Left renal cortex interstitium (tissue), 4 donors: ENCODE results near the gene CGNL1. TPM values are rescaled to one million over a fixed set of nuclear protein-coding genes. Genes with fewer than 3 reads are reported as not detected.

Experiments
- DNase-seq, 4 donors: peaks; one replicate each; pipeline ENCODE4 v3.0.0-alpha.2; 2013; ENCODE audit warnings: low read depth in 4 of 4, low spot score in 2 of 4, missing footprints in 1 of 4
- polyA plus RNA-seq, 4 donors: library from polyadenylated mRNA; unstranded; fragments of 120-200 nt; gene quantifications; one replicate each; pipeline ENCODE4 v1.2.1, GENCODE V29; 2013; ENCODE audit not compliant: insufficient read length in 4 of 4

Gene CGNL1
- polyA plus RNA-seq, 4 donors, result 59.7 to 67.1 (median 62.9) TPM

DNA sequence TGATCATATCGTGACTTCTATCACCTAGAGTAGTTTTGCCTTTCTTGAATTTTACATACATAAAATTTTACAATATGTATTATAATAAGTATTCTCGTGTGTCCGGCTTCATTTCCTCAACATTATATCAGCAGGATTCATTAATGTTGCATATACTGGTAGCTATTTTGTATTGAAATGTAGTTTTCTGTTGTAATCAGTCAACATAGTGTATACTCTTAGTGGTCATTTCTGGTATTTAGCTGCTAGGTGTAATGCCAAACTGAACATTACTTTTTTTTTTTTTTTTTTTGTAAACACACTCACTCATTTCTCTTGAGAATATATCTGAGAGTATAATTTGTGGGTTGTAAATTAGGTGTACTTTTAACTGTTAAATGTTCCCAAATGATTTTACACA lies 70.1 kb downstream of the CGNL1 start:
- DNase-seq, result no peak

DNA sequence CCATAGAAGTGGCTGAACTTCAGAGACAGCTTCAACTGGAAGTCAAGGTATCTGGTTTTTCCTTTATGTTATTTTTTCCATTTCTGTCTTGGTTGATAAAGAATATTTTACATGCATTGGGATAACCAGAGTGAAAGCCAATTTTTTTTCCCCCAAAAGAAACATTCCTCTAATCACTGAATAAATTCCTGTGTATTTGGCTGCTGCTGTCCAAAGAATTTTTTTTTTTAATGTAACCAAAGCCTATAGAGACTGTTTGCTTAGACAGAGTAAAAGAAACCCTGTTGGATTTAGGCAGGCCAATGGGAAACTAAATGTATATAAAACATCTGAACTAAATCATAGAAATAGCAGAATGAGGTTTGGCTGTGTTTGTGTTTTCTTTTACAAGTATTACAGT lies 75.2 kb downstream of the CGNL1 start:
- no peak for DNase-seq

DNA sequence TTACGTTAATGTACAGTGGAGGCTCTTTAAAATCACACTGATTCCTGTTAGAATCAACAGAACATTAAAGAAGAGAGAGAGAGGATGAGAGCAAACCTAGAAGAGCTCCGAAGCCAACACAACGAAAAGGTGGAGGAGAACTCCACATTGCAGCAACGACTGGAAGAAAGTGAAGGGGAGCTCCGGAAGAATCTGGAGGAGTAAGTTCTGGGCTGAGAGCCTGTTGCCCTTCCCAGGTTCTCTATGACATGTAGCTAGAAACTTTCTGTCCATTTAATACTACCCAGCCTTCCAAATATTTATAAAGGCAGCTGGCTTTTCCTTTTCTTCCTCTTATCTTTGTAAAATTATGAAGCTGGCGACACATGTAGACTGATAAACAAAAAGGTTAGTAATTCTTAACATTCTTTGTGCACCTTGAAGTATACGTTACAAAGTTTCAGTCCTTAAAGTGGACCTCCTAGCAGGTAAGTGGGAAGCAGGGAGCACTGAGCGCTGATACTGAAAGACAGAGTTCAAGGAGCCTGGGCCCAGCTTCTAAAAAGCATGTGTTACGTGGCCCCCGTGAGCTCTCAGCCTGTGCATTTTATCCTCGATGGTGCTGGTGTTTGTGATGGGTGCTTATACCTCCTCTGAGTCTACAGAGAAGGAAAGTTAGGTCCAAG lies 75.9 kb downstream of the CGNL1 start:
- no peak for DNase-seq

DNA sequence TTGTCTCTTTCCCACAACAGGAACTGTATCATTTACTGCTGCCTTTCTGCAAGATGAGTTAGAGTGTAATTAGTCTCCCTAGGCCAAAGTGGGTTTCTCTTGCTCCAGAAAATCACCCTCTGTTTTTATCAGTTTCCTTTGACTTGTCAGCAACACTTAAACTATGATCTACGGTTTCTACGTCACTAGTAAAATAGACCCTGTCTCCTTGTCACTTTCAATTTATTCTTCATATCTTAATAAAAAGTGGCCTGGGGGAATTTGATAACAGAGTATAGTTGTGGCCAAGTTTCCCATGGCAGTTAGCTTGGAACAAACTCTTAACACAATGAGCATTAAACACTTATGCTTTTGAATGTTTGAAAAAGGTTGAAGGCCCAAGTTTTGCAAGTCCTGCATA lies 79.6 kb downstream of the CGNL1 start:
- no peak for DNase-seq

DNA sequence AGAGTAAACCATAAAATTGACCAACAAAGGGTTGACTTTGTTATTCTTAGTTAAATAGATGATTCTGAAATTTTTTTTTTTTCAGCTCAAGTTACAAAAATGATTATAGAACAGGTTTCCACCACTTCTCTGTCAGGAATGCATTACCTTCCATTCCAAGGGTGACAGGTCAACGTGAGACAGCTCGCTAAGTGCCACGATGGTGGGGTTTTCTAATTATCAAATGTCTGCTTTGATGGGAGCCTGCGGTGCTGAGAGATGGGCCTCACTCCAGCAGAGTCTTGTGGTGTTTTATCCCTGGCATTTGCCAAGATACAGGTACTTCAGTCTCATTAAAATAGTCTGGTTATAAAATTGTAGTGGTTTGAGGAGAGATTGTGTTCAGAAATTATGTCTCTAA lies 80.3 kb downstream of the CGNL1 start:
- DNase-seq, result no peak

DNA sequence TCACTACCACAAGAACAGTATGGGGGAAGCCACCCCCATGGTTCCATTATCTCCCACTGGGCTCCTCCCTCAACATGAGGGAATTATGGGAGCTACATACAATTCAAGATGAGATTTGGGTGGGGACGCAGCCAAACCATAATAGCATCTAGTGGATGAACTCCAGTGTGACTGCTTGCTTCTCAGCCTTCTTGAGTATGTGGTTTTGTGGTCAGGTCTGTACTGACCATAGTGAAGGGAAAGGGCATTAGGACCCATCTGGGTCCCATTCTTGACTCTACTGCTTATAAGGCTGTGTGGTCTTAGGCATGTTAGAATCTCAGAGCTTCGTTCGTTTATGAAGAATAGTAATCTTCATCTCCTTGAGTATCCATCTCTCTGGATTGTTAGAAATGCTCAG lies 81.4 kb downstream of the CGNL1 start:
- DNase-seq, result no peak

DNA sequence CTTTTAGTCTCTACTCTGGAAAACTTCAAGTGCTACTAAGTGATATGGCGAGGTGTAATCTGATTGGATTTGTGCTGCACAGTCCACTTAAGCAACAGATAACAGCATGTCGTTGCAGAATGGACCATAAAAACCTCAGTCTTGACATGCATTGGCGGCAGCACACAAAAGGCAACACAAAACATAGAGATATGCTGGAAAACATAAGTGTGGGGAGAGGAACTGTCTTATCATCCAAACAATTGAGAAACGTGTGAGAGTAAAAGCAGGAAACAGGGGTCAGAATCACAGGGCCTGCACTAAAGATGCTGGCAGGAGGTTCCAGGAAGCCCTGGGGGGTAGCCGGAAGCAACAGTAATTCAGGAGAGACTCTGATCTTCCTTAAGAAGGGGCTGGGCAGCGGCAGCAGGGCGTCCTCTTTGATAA lies 82.1 kb downstream of the CGNL1 start:
- no peak for DNase-seq

DNA sequence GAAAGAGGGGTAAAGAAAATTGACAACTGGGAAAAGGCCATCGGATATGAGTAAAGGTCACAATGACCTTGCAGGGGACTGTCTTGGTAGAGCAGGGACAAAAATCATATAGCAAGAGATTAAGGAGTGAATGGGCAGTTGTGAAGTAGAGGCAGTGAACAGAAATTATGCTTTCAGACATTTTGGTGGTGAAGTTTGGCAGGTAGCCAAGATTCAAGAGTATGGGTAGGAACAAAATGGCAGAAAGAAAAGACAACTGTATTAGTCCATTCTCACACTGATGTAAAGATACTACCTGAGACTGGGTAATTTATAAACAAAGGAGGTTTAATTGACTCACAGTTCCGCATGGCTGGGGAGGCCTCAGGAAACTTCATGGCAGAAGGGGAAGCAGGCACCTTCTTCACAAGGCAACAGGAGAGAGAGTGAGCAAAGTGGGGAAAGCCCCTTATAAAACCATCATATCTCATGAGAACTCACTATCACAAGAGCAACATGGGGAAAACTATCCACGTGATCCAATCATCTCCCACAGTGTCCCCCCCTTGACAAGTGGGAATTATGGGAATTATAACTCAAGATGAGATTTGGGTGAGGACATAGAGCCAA lies 84.0 kb downstream of the CGNL1 start:
- DNase-seq, result no peak

DNA sequence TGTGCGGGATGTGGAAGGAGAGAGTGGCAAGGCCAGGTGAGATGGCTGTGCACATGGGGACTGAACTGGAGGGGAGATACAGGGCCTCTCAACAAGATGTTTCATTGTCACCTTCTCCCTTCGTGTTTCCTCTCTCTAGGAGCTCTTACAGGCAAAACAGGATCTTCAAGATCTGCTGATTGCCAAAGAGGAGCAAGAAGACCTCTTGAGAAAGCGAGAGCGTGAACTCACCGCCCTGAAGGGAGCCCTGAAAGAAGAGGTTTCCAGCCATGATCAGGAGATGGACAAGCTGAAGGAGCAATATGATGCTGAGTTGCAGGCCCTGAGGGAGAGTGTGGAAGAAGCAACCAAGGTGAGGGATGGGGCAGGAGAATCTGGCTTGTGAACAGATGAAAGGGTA lies 85.2 kb downstream of the CGNL1 start:
- DNase-seq, result no peak

DNA sequence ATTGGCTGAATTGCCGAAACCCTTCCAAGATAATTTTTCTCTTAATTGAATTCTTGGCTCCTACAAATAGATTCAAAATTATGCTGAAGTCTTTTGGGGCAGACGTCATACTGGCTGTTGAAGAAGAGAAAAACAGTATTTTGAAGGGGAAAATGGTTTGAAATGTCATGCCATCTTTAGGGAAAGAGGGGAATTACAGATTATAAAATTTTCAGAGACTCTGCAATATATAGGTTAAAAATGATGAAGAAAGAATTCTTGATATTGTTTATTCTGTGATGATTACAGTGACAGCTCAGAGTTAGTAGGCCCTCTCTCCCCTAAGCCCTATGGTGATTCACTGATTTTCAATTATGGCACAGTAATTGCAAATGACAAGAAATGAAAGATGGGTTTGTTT lies 86.1 kb downstream of the CGNL1 start:
- no peak for DNase-seq

DNA sequence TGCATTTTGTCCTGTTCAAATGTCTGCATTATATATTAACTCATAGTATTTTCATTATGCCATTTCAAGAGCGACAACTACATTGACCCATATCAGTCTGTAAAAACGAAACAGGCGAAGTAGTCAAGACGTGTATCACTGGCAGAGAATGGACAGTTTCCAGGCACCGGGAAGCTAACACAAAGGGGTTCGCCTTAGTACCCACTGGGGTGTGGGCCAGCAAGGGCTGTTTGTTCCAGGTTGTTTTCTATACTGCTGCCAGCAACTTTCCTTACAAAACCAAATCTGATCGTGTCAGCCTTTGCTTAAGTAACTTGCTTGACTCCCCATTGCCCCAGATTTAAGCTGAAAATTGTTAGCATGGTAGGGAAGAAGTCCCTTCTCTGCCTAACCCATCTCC lies 87.1 kb downstream of the CGNL1 start:
- DNase-seq, result no peak

DNA sequence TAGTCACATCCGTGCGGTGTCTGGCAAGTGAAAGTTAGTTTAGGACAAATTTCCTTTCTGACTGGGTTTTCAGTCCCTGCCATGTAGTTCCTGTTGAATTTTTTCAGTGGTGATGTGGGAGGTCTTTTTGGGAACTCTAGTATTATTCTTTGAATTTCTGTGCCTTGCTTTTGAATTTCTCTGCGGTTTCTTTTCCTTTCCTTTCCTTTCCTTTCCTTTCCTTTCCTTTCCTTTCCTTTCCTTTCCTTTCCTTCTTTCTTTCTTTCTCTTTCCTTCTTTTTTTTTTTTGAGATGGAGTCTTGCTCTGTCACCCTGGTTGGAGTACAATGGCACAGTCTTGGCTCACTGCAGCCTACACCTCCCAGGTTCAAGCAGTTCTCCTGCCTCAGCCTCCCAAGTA lies 88.2 kb downstream of the CGNL1 start:
- DNase-seq, result no peak

DNA sequence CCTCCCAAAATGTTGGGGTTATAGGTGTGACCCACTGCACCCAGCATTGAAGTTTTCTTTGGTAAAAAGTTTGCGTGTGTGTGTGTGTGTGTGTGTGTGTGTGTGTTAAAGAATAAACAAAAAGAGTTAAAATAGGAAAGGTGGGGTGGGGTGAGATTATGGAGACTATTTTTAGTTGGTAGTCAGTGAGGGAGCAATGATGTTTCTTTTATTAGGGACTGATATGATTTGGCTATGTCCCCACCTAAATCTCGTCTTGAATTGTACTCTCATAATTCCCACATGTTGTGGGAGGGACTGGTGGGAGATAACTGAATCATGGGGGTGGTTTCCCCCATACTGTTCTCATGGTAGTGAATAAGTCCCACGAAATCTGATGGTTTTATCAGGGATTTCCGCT lies 92.2 kb downstream of the CGNL1 start:
- DNase-seq, result no peak

DNA sequence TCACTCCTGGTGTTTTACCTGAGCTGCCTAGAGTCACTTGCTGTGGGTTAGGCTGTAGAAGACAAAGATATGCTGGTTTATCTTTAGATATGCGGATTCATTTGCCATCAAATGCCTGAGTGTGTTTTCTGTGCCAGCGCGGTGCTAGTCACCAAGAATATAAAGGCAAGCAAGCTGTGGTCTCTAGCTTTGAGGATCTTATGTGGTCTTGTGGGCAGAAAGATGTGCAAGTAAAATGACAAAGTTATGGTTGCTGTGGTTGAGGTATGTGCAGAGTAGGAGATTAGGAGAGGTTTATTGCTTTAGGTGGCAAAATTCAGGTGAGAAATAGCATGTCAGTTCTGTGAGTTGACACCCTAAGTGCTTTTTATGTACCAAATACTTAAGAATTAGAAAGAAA lies 94.2 kb downstream of the CGNL1 start:
- no peak for DNase-seq

DNA sequence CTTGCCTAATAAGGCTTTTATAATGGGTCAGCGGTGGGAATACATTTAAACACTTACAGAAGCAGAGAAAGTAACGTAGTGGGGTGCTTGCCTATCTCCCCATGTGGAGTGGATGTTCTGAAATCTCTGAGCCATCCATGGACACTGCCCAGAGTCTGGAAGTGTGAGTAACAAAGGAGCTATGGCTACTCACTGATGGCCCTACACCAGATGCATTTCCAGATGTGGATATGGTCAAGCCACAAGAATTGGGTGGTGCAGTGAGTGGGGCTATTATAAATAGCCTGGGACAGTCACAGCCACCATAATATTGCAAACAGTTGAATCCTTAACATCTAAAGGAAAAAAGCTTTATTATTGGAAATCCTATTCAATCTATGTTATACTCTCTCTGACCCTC lies 96.6 kb downstream of the CGNL1 start:
- no peak for DNase-seq

DNA sequence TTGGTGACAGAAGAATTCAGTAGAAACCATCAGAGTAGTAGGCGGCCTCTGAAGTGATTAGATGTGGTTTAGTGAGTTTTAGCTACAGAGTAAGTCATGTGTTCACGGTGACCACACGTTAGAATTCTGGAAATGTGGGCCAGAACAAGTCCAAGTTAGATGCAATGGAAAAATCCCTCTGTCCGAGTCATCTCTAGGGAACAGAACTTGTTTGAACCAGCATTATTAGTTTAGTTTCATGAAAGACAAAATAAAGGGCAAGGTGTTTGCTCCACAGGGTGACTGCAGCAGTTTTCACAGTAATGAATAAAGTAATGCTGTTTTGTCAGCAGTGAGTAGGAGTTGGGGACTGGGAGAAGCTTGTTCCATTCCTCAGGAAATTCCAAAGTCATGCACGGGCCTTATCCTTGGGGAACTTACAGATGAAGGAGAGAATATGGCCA lies 100.2 kb downstream of the CGNL1 start:
- peak in 1 of 4 donors; percentile 45 for DNase-seq

DNA sequence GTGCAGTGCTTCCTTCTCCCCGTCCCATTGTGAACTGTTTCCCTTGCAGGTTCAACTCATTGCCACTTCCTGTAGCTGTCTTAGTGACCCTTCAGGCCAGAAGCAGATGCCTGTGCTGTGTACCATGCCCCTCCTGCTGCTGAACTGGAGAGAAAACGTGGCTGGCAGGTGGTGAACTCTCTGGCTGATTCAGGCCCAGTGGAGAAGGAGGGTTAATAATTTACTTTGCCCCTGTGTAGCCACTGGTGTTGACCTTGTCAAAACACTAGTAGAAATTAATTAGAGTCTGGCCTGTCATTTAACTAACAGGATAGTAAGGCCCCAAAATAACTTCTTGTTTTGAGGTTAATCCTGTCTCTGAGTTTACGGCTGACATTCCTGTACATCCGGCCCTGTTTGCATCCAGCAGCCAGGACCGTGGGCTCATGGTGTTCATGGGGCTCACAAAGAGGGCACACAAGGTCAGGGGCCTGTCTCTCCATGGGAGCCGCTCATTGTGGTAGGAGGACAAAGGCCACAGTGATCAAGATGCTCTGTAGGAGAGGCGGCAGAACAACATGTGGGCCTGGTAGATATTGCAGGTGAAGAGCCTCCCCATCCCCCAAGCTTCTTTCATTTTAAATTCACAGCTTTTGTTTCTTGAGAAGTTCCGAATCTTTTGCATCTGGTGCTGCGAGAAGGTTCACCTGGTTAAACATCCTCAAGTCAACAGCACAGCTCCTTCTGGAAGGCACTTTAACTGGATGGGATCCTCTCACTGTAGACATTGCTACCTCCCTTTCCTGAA lies 101.6 kb downstream of the CGNL1 start:
- DNase-seq, result no peak

DNA sequence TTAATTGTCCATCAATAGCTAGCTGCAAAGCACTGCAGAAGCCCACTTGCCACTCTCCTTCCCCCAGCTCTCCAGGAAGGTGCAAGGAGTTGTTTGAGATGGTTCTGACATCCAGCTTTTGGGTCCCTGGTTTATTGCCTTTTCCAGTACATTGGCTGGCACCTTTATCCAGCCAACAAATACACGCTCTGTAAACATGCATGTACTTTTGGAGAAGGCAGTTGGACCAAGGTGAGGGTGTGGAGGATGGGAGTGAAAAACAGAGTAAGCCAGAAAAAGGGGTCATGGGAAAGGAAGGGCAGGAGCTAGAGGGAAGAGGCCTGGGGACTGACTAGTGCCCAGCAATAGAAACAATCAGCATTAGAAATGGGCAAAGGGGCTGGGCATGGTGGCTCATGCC lies 102.7 kb downstream of the CGNL1 start:
- DNase-seq, result no peak

DNA sequence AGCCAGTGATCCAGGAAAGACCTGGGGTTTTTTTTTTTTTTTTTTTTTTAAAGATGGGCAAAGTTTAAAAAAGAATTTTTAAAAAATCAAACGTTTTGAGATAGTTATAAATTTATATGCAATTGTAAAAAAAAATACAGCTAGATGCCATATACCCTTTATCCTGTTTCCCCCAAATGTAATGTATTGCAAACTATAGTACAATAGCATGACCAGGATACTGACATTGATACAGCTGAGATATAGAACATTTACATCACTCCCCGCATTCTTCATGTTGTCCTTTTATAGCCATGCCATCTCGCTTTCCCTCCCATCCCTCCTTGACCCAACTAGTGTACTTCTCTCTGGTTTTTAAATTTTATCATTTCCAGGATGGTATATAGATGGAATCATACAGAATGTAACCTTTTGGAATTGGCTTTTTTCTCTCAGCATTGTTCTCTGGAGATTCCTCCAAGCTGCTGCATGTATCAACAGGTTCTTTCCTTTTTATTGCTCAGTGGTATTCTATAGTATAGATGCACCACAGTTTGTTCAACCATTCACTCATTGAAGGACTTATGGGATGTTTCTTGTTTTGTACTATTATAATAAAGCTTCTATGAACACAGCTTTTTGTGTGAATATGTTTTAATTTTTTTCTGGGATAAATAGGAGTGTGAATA lies 104.9 kb downstream of the CGNL1 start:
- DNase-seq, result no peak

DNA sequence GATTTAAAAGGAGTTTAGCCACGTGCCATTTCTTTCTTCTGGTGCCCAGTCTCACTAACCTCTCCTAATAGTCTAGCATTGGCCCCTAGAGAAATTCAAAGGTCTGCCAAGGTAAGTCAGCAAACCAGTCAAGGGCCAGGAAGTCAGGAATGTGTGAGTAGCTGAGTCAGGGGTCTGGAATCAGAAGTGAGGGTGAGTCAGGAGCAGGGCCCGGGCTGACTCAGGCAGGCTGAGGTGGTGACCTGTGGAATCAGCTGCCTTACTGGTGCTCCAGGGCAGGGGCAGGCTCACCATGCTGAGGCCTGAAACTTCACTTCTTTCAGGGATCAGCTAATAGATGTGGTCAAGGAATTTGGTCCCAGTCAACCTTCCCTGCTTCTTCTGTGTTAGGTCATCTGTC lies 109.6 kb downstream of the CGNL1 start:
- DNase-seq, result no peak

DNA sequence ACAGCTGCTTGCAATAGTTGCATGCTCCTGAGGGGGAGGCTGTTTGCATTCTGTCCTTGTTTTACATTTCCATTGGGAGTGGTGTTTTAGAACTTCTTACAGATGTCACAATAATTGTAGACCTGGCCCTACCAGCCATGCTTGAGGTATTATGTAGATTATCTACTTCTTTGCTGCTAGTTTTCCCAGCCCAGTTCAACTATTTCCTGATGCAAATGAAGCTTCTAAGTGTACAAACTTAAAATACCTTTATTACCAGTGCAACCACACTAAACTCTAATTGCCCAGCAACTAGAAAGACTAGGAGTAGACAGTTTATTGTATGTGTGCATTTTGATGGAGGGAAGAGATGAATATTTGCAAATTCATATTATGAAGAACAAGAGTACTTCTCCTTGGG lies 110.5 kb downstream of the CGNL1 start:
- DNase-seq, result no peak
